GM12873 (cell line): Measurements from ENCODE around the gene TMC7.
A peak's percentile ranks its signal among the peaks of the same experiment; 100 is the strongest.

Source experiments
- CTCF ChIP-seq: IDR thresholded peaks from 2 replicates; pipeline ENCODE4 v1.5.1; 2012; ENCODE audit warnings: low read depth, mild to moderate bottlenecking, moderate library complexity, low read length, control low read depth; ENCODE audit not compliant: insufficient read depth; ENCODE audit errors: missing control alignments

The TMC7 gene

DNA sequence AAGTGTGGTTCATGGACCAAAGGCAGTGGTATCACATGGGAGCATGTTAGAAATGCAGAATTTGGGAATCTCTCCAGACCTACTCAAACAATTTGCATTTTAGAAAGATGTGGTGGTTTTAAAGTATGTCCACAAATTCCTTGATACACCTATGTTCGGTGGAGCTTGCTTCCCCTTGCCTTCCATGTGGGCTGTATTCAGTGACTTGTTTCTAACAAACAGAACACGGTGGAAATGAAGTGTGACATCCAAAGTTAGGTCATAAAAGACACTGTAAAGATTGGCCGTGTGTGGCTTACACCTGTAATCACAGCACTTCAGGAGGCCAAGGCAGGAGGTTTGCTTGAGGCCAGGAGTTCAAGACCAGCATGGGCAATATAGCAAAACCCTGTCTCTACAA, 100.4 kb downstream of the TMC7 start:
- TF ChIP-seq CTCF: no peak

DNA sequence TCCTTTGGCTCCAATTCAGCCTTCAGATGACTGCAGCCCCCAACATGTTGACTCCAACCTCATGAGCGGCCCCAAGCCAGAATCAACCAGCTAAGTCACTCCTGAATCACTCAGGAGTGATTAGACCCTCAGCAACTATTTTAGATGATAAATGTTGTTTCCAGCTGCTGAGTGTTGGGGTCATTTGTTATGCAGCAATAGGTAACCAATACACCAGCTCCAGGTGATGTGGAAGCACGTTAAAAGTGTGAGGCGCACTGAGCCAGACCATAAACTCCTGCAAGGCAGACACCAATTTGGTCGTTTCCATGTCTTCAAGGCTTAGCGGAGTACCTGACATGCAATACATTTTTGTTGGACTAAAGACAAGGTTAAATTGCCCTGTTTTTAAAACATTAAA, 101.1 kb downstream of the TMC7 start:
- no peak for TF ChIP-seq CTCF

DNA sequence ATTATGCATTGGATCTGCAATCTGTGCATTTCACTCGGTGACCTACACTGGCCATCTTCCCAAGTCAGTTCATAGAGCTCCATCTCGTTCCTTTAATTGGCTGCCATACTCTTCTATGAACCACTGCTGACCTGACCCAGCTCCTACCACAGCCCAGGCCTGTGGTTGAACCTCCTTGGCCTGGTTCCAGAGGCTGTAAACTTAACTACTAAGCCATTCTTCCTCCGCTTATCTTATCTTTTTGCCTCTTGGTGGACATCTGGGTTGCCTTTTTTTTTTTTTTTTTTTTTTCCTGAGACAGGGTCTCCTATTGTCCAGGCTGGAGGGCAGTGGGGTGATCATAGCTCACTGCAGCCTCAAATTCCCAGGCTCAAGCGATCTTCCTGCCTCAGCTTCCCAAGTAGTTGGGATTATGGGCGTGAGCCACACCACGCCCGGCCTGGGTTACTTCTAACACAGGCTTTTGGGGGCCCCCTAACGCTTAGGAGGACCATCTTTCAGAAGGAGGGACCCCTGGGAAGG, 102.0 kb downstream of the TMC7 start:
- TF ChIP-seq CTCF: no peak

GRCh38 chr16:19086322-19087199, 102.8 kb downstream of the TMC7 start:
- TF ChIP-seq CTCF: peak; percentile 98

GRCh38 chr16:19088341-19088916, 104.7 kb downstream of the TMC7 start:
- no peak for TF ChIP-seq CTCF

DNA sequence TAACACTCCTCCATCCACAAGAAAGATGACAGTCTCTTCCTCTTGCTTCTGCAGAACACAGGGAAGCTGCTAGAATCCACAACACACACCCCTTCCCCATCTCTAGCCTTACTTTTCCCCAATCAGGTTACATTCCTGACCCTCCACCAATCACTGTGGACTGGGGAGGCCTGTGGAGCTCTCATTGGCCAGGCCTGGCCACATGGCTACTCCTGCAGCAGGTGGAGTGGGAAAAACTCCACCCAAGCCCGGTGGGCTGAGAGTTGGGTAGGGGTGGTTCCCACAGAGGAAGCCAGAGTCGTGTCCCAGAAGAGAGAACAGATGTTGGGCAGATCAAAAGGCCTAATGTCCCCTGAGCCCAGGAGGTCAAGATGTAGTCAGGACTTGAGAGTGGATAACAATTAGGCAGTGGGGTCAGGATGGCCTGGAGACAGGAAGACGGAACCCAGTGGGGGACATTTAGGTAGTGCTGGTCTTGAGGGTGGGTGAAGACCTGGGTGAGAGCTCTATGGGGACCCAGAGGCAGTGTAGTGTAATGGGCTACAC, 105.7 kb downstream of the TMC7 start:
- TF ChIP-seq CTCF: no peak

DNA sequence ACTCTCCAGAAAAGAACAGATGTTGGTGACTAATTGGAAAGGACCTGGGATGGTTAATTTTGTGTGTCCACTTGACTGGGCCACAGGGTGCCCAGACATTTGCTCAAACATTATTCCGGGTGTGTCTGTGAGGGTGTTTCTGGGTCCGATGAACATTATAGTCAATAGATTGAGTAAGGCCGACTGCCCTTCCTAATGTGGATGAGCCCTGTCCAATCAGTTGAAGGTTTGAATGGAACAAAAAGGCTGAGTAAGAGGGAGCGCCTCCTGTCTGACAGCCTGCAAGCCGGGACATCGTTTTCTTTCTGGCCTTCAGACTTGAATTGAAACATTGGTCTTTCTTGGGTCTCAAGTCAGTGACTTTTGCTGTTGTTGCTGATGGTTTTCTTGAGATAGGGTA, 107.2 kb downstream of the TMC7 start:
- no peak for TF ChIP-seq CTCF
